Caki2 (cell line): Measurements from ENCODE around the gene G0S2. TPM values are rescaled to one million over a fixed set of nuclear protein-coding genes. Genes with fewer than 3 reads are reported as not detected.
"Not testable (repeated sequence)": the region's sequence is repeated elsewhere in the genome, so short reads cannot be mapped to it uniquely, and the experiment has no call there.

Experiments used
- DNase-seq: peaks from one replicate; pipeline ENCODE4 v3.0.0-alpha.2; 2015; ENCODE audit warnings: low read depth
- in situ Hi-C: cut with HindIII; loops from 2 replicates; pipeline ENCODE4 v1.10.0; 2016; ENCODE audit warnings: low sequenced_read_pairs, low pct_unique_long_range_greater_than_20kb, mixed read lengths
- total RNA-seq: library from RNA; depleted of rRNA; stranded (reverse); fragments of >200 nt; shearing (Covaris generic); gene quantifications from 2 replicates; pipeline ENCODE4 v1.2.3, GENCODE V29; 2014; ENCODE audit warnings: low replicate concordance

The G0S2 gene
- total RNA-seq, 1 experiment from 2014 or later: 8.1 TPM

DNA sequence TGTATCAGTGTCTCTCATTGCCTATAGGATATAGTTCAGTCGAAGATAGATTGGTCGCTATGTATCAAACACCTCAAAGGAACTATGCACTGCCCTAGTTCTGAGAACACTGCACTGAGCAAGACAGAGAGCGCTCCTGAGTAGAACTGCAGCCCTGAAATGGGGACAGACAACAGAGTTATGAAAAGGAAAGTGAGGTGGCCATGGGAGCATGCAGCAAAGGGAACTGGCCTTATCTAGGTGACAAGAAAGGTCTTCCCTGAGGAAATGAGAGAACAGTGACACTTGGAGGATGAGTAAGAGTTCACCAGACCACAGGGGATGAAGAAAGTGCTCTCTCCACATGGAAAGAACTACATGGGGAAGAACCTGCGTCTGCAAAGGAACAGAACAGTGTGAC is 7.5 kb upstream of the G0S2 start:
- no peak for DNase-seq
- in situ Hi-C loops: no loop called here

DNA sequence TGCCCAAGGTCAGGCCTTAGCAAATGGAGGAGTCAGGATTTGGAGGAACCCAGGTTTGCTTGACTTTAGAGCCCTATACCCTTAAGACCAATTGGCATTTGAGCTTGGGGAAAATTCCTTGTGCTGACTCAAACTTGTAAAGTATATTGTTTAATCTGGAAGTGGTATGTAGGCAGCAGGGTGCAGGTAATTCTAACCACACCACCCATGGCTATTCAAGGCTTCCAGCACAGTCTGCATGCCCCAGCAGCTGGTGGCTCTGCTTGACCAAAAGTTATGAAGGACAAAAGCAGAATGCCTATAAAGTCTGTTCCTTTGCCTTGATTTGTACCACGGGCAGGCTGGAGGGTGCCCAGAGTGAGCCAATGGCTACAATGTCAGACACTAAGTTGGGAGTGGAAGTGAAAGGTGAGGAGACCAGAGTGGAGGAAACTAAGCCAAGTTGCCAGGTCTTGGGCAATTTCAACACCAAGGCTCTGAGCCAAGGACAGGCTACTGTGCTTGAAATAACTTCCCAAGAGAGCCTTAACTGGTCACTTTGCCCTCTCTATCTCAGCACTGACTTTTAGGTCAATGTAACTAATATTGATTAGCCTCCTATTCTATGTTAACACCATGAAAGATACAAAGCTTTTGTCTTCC is 4.7 kb upstream of the G0S2 start:
- no peak for DNase-seq
- in situ Hi-C loops: no loop called here

DNA sequence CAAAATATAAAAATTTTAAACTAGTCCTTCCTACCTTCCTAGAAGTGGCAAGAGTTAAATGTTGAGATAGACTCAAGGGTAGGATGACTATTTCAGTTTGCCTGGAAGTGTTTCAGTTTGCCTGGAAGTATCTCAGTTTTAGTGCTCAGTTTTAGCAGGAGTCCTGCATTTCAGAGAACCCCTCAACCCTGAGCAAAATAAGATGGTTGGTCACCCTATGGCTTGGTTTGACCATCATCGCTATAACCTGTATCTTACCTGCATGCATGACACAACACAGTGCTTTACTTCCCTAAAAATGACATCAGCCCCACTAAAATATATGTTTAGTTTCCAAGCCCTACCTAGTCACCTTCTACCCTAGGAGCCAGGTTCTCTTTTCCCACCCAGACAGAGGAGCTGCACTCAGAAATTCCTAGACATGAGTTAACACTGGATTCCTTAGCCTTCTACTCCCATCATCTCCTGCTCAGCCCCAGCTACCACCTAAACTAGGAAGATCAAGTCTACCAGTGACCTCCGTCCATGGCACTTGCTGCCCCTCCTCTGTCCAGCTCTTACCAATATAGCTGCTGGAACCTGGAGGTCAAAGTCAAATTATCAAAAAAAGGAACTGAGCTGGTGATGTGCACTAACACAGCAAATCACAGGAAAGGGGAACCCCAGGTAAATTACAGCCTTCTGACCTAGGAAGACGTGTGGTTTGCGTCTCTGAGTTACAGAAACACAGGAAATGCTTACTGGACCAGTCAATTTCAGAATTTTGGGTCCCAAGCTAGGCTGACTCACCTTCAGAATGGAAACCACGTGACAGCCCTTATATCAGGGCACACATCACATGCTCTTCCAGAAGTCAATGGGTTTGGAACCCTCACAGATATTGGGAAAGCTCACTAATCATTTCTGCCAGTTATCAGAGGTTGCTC is 2.2 kb upstream of the G0S2 start:
- in situ Hi-C loops: no loop called here
- no peak for DNase-seq

DNA sequence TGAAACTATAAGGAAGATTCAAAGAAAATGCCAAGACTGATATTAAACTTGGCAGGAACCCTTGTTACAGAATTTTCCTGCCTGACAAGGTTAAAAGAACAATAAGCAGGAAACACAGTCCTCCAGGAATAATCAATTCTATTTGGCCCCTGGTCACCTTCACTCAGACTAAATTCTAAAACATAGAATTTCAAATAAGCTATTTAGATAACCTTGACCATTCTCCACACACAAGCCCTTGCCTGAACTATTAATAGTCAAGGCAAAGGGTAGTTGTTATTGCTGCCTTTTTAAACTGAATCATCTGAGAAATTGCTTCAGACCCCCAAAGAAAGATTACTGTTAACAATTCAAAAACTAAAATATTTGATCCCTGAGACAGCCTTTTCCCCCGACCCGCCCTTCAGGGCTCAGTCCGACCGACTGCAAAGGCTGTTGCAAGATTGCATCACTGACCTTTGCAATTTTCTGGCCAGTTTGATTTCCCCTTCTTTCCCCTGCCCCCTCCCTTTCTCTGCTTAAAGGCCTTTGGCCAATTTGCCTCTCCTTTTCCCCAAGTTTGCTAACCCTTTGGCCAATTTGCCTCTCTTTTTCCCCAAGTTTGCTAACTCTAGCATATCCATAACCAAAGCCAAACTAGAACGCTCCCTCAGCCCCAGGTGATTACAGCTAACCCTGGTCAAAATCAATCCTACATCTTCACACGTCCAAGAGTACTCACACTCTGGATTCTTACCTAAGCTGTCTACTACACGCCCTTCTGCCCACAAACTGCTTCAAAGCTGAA is 1.4 kb upstream of the G0S2 start:
- in situ Hi-C loops: no loop called here

DNA sequence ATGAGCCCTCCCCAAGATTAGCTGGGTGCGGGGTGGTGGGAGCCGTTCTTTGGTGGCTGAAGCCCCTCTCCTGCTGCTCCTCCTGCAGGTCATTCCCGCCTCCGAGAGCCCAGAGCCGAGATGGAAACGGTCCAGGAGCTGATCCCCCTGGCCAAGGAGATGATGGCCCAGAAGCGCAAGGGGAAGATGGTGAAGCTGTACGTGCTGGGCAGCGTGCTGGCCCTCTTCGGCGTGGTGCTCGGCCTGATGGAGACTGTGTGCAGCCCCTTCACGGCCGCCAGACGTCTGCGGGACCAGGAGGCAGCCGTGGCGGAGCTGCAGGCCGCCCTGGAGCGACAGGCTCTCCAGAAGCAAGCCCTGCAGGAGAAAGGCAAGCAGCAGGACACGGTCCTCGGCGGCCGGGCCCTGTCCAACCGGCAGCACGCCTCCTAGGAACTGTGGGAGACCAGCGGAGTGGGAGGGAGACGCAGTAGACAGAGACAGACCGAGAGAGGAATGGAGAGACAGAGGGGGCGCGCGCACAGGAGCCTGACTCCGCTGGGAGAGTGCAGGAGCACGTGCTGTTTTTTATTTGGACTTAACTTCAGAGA is 448 bp downstream of the G0S2 start:
- in situ Hi-C loops: no loop called here
- no peak for DNase-seq

More for the DNA sequence above, 1.4 kb upstream of the G0S2 start:
- DNase-seq: no peak

DNA sequence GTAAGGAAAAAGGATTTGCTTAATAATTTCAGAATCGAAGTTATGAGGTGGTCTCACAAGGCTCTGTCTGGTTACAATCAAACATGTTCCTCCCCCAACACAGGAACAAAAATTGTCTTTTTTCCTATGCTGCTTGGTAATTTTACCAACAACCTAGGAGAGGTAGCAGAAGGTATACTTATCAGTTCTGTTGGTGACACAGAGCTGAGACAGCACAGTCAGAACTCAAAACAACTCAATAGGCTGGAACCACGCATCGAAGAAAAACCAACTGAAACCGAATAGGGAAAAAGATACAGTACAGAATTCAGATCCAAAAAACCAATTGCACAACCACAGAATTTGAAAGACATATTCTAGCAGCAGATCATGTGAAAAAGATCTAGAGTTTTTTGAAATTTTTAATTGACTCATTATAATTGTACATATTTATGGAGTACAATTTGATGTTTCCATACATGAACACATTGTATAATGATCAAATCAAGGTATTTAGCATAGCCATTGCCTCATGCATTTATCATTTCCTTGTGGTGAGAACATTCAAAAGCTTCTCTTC is 3.8 kb downstream of the G0S2 start:
- in situ Hi-C loops: no loop called here
- no peak for DNase-seq

DNA sequence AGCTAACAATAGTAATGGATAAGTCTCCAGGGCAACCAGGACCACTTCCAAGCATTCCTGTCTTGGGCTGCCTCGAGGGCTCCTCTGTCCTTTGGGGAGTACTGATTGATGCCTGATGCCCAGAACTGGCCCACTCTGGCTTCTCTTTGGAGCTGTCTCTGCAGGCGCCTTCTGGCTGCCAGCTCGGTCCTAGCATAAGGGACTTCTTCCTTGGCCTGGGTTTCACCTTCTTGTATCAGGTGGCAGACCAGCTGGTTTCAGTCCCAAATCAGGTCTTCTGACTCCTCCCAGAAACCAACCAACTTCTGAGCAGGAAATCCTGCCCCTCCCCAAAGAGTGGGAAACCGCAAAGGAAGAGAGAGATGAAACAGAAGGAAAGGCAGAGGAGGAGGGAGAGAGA is 10.6 kb downstream of the G0S2 start:
- in situ Hi-C loops: no loop called here
- DNase-seq: no peak

DNA sequence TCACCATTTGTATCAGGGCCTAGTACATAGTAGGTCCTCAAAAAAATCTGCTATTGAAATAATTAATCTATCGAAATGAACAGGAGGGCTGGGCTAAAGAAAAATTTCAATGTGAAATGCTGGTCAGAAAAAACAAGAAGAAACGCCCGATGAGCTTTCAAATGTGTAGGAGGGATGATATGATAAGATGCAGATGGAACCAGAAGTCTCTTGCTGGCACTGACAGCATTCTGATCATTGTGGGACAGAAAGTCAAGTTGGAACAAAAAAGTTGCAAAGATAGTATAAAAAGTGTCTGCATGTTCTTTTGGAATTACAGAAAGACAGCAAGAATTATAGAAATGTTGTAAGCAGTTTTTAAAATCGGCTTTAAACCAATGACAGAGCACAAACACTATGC is 11.1 kb downstream of the G0S2 start:
- in situ Hi-C loops: no loop called here

DNA sequence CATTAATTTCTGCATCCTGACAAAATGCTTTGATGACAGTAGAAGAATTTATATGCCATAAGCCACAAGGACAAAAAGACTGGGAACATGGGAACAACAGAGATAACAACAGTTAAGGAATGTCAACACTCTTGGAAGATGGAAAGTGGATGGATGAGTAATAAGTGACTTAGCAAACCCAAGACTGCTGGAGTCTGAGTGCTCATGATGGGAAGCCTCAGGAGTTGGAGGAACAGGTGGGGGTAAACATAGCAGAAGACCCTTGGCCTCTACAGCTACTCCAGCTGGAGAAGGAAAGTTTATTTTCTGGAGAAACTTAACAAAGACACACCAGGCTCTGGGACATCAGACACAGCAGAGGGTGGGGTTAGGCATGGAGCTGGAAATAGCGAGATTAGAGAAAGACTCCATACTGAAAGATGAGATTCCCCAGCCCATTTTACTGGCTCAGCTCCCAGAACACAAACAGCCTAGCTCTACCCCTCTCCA is 13.6 kb downstream of the G0S2 start:
- in situ Hi-C loops: no loop called here
- peak; percentile 61 for DNase-seq

More for the DNA sequence above, 11.1 kb downstream of the G0S2 start:
- no peak for DNase-seq

DNA sequence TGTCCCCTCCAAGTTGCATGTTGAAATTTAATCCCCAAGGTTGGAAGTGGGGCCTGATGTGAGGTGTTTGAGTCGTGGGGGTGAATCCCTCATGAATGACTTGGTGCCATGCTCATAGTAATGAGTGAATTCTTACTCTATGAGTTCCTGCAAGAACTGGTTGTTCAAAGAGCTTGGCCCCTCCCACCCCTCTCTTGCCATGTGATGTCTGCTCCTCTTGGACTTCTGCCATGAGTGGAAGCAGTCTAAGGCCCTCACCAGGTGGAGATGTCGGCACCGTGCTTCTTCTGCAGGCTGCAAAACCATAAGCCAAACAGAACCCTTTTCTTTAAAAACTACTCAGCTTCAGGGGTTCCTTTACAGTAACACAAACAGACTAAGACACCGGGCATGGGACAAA is 14.3 kb downstream of the G0S2 start:
- in situ Hi-C loops: no loop called here

DNA sequence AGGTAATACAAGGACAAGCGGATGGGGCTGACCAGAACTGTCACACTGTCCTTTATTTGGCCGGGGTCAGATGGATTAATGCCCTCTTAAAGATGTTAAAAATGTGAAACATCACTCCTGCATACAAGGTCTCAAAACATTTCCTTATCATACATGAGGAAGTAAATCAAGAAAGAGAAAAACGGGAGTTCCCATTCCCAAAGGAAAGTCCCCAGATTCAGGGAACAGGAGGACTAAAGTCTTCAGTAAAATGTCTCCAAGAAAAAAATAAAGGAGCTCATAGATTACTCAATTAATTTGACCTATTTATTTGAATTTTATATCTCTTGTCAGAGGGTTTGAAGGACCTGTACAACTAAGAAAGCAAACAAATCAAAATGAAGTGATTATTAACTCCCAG is 16.0 kb downstream of the G0S2 start:
- in situ Hi-C loops: no loop called here
- no peak for DNase-seq

More for the DNA sequence above, 14.3 kb downstream of the G0S2 start:
- peak; percentile 12 for DNase-seq

DNA sequence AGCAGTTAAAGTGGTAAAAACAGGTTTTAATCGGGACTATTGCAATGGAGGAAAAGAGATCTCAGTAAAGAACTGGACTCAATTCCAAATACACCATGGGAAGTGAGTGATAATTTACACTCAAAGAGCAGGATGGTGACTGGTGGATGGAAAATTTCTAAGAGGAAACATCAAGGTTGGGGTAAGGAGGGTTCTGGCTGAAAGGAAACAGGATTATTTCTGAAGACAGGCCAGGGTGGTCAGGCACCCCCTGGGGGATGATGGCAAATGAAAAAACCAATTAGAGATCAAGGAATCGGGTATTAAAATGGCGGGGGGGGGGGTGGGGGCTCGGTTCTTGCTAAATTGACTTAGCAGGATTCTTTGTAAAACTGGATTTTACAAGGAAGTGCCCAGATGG is 17.1 kb downstream of the G0S2 start:
- in situ Hi-C loops: no loop called here
- DNase-seq: no peak

DNA sequence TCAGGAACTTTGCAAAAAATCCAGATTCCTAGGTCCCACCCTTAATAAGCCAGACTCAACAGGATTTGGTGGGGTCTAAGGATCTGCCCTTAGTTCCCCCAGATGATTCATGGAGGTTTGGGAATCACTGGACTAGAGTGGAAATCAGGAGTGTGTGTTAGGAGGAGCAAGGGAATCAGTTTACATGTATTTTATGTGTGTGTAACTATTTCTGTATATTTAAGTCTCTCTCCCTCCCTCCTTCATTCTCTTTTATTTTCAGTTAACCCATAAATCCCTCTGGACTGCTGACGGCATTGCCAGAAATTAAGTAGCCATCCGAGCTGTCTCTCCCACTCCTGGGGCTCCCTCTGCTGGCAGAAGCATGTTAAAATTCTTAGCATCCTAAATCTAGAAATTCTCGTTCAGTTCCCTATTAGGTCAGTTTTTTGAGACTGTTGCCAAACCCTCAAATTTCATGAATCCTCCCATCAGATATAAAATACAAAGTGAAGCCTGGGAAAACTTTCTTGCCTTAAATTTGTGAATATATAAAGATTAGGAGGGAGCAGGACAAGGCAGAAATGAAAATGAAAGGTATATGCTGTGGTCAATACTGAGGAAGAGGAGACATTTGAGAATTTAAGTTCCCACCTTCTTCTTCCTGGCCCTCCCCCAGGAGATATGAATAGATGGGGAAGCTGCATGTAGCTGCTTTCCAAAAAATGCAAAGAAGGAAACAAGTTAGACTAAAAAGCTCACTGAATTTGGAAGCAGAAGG is 17.7 kb downstream of the G0S2 start:
- in situ Hi-C loops: no loop called here
- DNase-seq: peak; percentile 66

DNA sequence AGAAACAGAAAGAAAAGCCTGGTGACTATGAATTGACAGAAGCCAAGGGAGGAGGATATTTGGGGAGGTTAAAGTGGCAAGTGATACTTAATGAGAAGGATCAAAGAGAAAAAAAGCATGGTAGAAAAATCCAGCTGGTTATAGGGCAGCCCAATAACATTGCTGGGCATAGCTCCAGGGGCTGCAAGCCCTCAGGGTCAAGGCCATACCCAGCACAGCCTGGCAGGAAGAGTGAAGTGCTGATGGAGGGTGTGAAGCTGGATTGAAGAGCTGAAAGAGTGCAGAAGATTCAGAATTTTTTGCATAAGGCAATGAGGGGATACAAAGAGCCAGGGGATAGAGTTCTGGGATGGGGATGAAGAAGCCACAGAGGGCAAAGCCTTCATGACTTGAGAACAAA is 21.5 kb downstream of the G0S2 start:
- DNase-seq: no peak
- in situ Hi-C loops: no loop called here

DNA sequence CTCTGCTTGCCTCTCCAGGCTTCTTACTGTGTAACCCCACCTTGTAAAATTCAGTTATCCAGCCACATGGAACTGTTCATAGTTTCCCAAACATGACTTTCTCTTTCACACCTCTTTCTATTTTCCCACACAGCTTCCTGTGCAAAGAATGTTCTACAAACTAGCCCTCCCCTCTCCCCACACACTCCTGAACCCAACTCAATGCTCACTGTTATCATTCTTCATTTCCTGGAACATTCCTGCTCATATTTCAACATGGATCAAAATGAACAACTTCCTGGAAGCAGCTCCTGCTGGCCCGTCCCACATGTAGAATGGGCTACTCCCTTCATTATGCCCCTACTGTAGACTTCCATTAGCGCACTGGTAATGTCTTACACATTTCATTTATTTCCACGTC is 21.9 kb downstream of the G0S2 start:
- DNase-seq: no peak
- in situ Hi-C loops: no loop called here

DNA sequence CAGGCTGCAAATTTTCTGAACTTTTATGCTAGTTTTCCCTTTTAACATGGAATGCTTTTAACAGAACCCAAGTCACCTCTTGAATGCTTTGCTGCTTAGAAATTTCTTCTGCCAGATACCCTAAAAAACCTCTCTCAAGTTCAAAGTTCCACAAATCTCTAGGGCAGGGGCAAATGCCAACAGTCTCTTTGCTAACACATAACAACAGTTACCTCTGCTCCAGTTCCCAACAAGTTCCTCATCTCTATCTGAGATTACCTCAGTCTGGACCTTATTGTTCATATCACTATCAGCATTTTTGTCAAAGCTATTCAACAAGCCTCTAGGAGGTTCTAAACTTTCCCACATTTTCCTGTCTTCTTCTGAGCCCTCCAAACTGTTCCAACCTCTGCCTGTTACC is 25.5 kb downstream of the G0S2 start:
- DNase-seq, in situ Hi-C loops: not testable (repeated sequence)

DNA sequence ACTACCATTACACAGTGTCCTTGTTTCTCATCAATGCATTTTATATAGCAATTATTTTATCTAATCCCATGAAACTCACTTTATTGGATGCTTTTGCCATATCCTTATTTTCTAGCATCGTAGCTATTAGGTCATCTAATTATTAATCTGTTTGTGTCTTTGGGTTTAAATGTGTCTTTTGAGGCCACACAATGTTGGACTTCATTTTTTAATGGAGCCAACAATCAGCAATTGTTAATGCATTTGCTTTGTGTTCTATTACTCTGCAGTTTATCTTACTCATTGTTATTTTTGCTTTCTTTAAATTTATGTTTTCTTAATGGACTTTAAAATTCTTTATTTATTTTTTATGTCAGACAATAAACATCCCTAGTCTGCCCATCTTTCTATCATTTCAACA is 27.6 kb downstream of the G0S2 start:
- no peak for DNase-seq
- in situ Hi-C loops: no loop called here
